Mesenchymal stem cell (in vitro differentiated cells and primary cell): ENCODE data around the gene GLP1R.

Experiments used
- DNase-seq: peaks from one replicate; pipeline ENCODE4 v3.0.0-alpha.2; 2013
- H2AFZ ChIP-seq: one replicate; pipeline ENCODE4 v1.6.1; 2013; ENCODE audit warnings: low read depth, mild to moderate bottlenecking, control low read depth, inconsistent platforms, low read length, moderate library complexity
- H2AK5ac ChIP-seq: 2 replicates; pipeline ENCODE4 v1.6.1; 2013; ENCODE audit warnings: low read length, moderate library complexity, mild to moderate bottlenecking, inconsistent platforms; ENCODE audit not compliant: severe bottlenecking
- H2BK120ac ChIP-seq: one replicate; pipeline ENCODE4 v1.6.1; 2013; ENCODE audit warnings: low read depth, mild to moderate bottlenecking, inconsistent platforms, low read length, moderate library complexity
- H2BK12ac ChIP-seq, 2 experiments: one replicate each; pipeline ENCODE4 v1.6.1; 2013; ENCODE audit warnings: inconsistent platforms in 2 of 2, low read length in 2 of 2, mild to moderate bottlenecking in 2 of 2, moderate library complexity in 2 of 2, control low read depth in 1 of 2
- H2BK15ac ChIP-seq: one replicate; pipeline ENCODE4 v1.6.1; 2013; ENCODE audit warnings: mild to moderate bottlenecking, low read depth, inconsistent platforms; ENCODE audit not compliant: poor library complexity, severe bottlenecking
- H2BK5ac ChIP-seq: 2 replicates; pipeline ENCODE4 v1.6.1; 2013; ENCODE audit warnings: low read depth, mild to moderate bottlenecking, low read length, control low read depth, inconsistent platforms; ENCODE audit not compliant: poor library complexity, severe bottlenecking
- H3K14ac ChIP-seq, 2 experiments: one replicate each; pipeline ENCODE4 v1.6.1; 2013; ENCODE audit warnings: inconsistent platforms in 2 of 2, low read length in 2 of 2, control low read depth in 1 of 2, mild to moderate bottlenecking in 1 of 2, moderate library complexity in 1 of 2
- H3K18ac ChIP-seq, 2 experiments: one replicate each; pipeline ENCODE4 v1.6.1; 2013; ENCODE audit warnings: inconsistent platforms in 2 of 2, low read length in 2 of 2, control low read depth in 1 of 2, low read depth in 1 of 2, mild to moderate bottlenecking in 1 of 2
- H3K23ac ChIP-seq, 2 experiments: one replicate each; pipeline ENCODE4 v1.6.1; 2013; ENCODE audit warnings: inconsistent platforms in 2 of 2, low read length in 2 of 2, mild to moderate bottlenecking in 2 of 2, moderate library complexity in 2 of 2, control low read depth in 1 of 2
- H3K27ac ChIP-seq: 2 replicates; pipeline ENCODE4 v1.5.1; 2013; ENCODE audit warnings: mild to moderate bottlenecking, moderate library complexity, low read length, control low read depth, inconsistent platforms; ENCODE audit not compliant: poor library complexity, severe bottlenecking
- H3K27me3 ChIP-seq, 2 experiments: 2 replicates each; pipeline versions ENCODE4 v1.6.1 to v1.7.0; 2013; ENCODE audit warnings: low read length in 2 of 2, mild to moderate bottlenecking in 2 of 2, moderate library complexity in 2 of 2, control low read depth in 1 of 2, inconsistent platforms in 1 of 2; ENCODE audit not compliant: control insufficient read depth in 1 of 2, insufficient read depth in 1 of 2
- H3K36me3 ChIP-seq, 2 experiments: 2 replicates each; pipeline versions ENCODE4 v1.6.1 to v1.7.0; 2013; ENCODE audit warnings: low read length in 2 of 2, control low read depth in 1 of 2, inconsistent platforms in 1 of 2, low read depth in 1 of 2, mild to moderate bottlenecking in 1 of 2; ENCODE audit not compliant: insufficient read depth in 2 of 2, control insufficient read depth in 1 of 2
- H3K4ac ChIP-seq, 2 experiments: one replicate each; pipeline ENCODE4 v1.6.1; 2013; ENCODE audit warnings: inconsistent platforms in 2 of 2, low read length in 2 of 2, mild to moderate bottlenecking in 2 of 2, moderate library complexity in 2 of 2, control low read depth in 1 of 2, low read depth in 1 of 2
- H3K4me1 ChIP-seq: 2 replicates; pipeline ENCODE4 v1.6.1; 2013; ENCODE audit warnings: low read depth, low read length, control low read depth; ENCODE audit not compliant: control insufficient read depth, insufficient read depth
- H3K4me2 ChIP-seq: 2 replicates; pipeline ENCODE4 v1.6.1; 2013; ENCODE audit warnings: low read length, mild to moderate bottlenecking, inconsistent platforms; ENCODE audit not compliant: poor library complexity, severe bottlenecking
- H3K4me3 ChIP-seq, 2 experiments: 2 replicates each; pipeline versions ENCODE4 v1.5.1 to v1.7.0; 2013; ENCODE audit warnings: low read length in 2 of 2, mild to moderate bottlenecking in 2 of 2, control low read depth in 1 of 2, low read depth in 1 of 2; ENCODE audit not compliant: insufficient read depth in 1 of 2
- H3K79me1 ChIP-seq: replicated peaks from 2 replicates; pipeline ENCODE4 v1.6.1; 2013; ENCODE audit warnings: mild to moderate bottlenecking, control low read depth, low read length, inconsistent platforms; ENCODE audit not compliant: poor library complexity, severe bottlenecking
- H3K9ac ChIP-seq: 2 replicates; pipeline ENCODE4 v1.7.0; 2013; ENCODE audit warnings: mild to moderate bottlenecking, low read length, moderate library complexity
- H3K9me3 ChIP-seq: 2 replicates; pipeline ENCODE4 v1.7.0; 2013; ENCODE audit warnings: mild to moderate bottlenecking, low read length; ENCODE audit not compliant: control insufficient read depth
- H4K8ac ChIP-seq: one replicate; pipeline ENCODE4 v1.6.1; 2013; ENCODE audit warnings: inconsistent platforms, mild to moderate bottlenecking, low read length, moderate library complexity
- H4K91ac ChIP-seq: one replicate; pipeline ENCODE4 v1.6.1; 2013; ENCODE audit warnings: mild to moderate bottlenecking, low read length, inconsistent platforms
- WGBS: methylation state at CpG from one replicate; pipeline ENCODE4 v1.1.7; 2013; ENCODE audit warnings: mixed read lengths; 5-methylcytosine and 5-hydroxymethylcytosine counted together

Gene GLP1R

GRCh38 chr6:39072830-39073229 lies 24.2 kb downstream of the GLP1R start:
- no peak overlapping the region for H4K8ac ChIP-seq
- no peaks in the 10 kb centered on the region for H3K79me1 ChIP-seq
- no peak overlapping the region for H2BK12ac ChIP-seq
- H2BK15ac ChIP-seq = no peak overlapping the region
- H3K36me3 ChIP-seq = no peaks in the 10 kb centered on the region
- no peak overlapping the region for H4K91ac ChIP-seq
- no peak overlapping the region for H3K9ac ChIP-seq
- no peak overlapping the region for H3K4ac ChIP-seq
- H3K4me3 ChIP-seq = no peak overlapping the region
- H3K9me3 ChIP-seq = no peaks in the 10 kb centered on the region
- DNase-seq = no peak
- H3K27ac ChIP-seq = no peak overlapping the region
- WGBS = 88% methylated on average over 9 of the region's 9 CpGs
- H2BK120ac ChIP-seq = no peak overlapping the region
- no peak overlapping the region for H3K14ac ChIP-seq
- no peak overlapping the region for H2BK5ac ChIP-seq
- H3K4me1 ChIP-seq = no peaks in the 10 kb centered on the region
- no peak overlapping the region for H3K18ac ChIP-seq
- H2AK5ac ChIP-seq = no peak overlapping the region
- no peak overlapping the region for H3K23ac ChIP-seq
- no peak overlapping the region for H2AFZ ChIP-seq
- H3K4me2 ChIP-seq = no peak overlapping the region
- H3K27me3 ChIP-seq = peaks cover 4 to 37% of the 10 kb centered on the region in 2 experiments

GRCh38 chr6:39073471-39074355 lies 25.1 kb downstream of the GLP1R start:
- Histone ChIP-seq H3K27ac (no peak overlapping the region), H4K91ac (no peak overlapping the region), H3K4me2 (no peak overlapping the region), H3K9ac (no peak overlapping the region), H3K36me3 (no peaks in the 10 kb centered on the region), H3K79me1 (no peaks in the 10 kb centered on the region), H3K18ac (no peak overlapping the region), H2BK15ac (no peak overlapping the region), H3K4ac (no peak overlapping the region), H2AK5ac (no peak overlapping the region), H4K8ac (no peak overlapping the region), H2BK12ac (no peak overlapping the region), H3K4me1 (no peaks in the 10 kb centered on the region), H2AFZ (no peak overlapping the region), H3K23ac (no peak overlapping the region), H3K9me3 (no peaks in the 10 kb centered on the region), H3K4me3 (no peak overlapping the region), H3K27me3 (peaks cover 4 to 40% of the 10 kb centered on the region in 2 experiments), H3K14ac (no peak overlapping the region), H2BK120ac (no peak overlapping the region), H2BK5ac (no peak overlapping the region)
- WGBS = 89% methylated on average over 16 of the region's 17 CpGs
- no peak for DNase-seq

GRCh38 chr6:39074486-39074885 lies 25.9 kb downstream of the GLP1R start:
- H4K91ac ChIP-seq = no peak overlapping the region
- no peaks in the 10 kb centered on the region for H3K79me1 ChIP-seq
- no peak overlapping the region for H3K4ac ChIP-seq
- no peaks in the 10 kb centered on the region for H3K36me3 ChIP-seq
- H3K4me2 ChIP-seq = no peak overlapping the region
- H2BK120ac ChIP-seq = no peak overlapping the region
- no peak for DNase-seq
- H3K23ac ChIP-seq = no peak overlapping the region
- WGBS = 74% methylated on average over 9 of the region's 9 CpGs
- H3K4me3 ChIP-seq = no peak overlapping the region
- no peak overlapping the region for H3K14ac ChIP-seq
- H3K9me3 ChIP-seq = no peaks in the 10 kb centered on the region
- H3K18ac ChIP-seq = no peak overlapping the region
- no peaks in the 10 kb centered on the region for H3K4me1 ChIP-seq
- no peak overlapping the region for H2BK5ac ChIP-seq
- no peak overlapping the region for H2BK12ac ChIP-seq
- peaks cover 4 to 46% of the 10 kb centered on the region in 2 experiments for H3K27me3 ChIP-seq
- H2BK15ac ChIP-seq = no peak overlapping the region
- no peak overlapping the region for H3K27ac ChIP-seq
- no peak overlapping the region for H2AFZ ChIP-seq
- no peak overlapping the region for H3K9ac ChIP-seq
- no peak overlapping the region for H4K8ac ChIP-seq
- H2AK5ac ChIP-seq = no peak overlapping the region

- no peak overlapping the region for H2BK5ac ChIP-seq
These were observed 26.6 kb downstream of the GLP1R start for GRCh38 chr6:39075010-39075686.

More at GRCh38 chr6:39075010-39075686, 26.6 kb downstream of the GLP1R start:
- no peak for DNase-seq
- Histone ChIP-seq H2AFZ (no peak overlapping the region), H4K91ac (no peak overlapping the region), H3K27me3 (peaks cover 4 to 40% of the 10 kb centered on the region in 2 experiments), H3K4me3 (no peak overlapping the region), H3K14ac (no peak overlapping the region), H3K9ac (no peak overlapping the region), H2BK12ac (no peak overlapping the region), H3K27ac (no peak overlapping the region), H3K36me3 (no peaks in the 10 kb centered on the region), H3K23ac (no peak overlapping the region), H3K18ac (no peak overlapping the region), H4K8ac (no peak overlapping the region), H2BK15ac (no peak overlapping the region), H3K4me1 (no peaks in the 10 kb centered on the region), H3K4ac (no peak overlapping the region), H2BK120ac (no peak overlapping the region), H3K4me2 (no peak overlapping the region), H3K79me1 (no peaks in the 10 kb centered on the region), H3K9me3 (no peaks in the 10 kb centered on the region), H2AK5ac (no peak overlapping the region)
- 69% methylated on average over 6 of the region's 12 CpGs for WGBS
